IPS-18c (cell line): ENCODE results near the gene LYRM1.

Experiments used
- H3K4me3 ChIP-seq: 2 replicates; pipeline ENCODE4 v1.7.0; 2013; ENCODE audit warnings: low read depth, mild to moderate bottlenecking, low read length, moderate library complexity; ENCODE audit not compliant: insufficient read depth
- H3K9me3 ChIP-seq: one replicate; pipeline ENCODE4 v1.6.1; 2013; ENCODE audit warnings: mild to moderate bottlenecking, low read length, moderate library complexity; ENCODE audit not compliant: control insufficient read depth, insufficient read depth

Gene LYRM1

DNA sequence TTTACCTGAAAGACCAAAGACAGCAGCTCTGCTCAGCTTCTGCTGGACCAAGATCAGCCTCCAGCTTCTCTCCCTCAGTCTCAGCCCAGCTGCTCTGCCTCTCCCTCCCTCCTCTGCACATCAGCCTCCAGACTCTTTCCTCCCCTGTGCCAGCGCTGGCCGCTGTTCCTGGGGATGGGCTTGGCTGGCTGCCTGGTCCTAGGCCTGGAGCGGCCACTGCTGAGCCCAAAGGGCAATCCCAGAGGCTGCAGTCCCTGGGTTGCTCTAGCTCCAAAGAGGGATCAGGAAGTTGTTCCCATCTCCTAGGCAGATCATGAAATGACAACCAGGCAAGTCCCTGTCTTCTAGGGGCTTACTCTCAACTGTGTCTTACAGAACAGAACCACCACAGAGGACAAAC is 31.7 kb upstream of the LYRM1 start:
- no peak overlapping the region for H3K4me3 ChIP-seq
- no peaks in the 10 kb centered on the region for H3K9me3 ChIP-seq

DNA sequence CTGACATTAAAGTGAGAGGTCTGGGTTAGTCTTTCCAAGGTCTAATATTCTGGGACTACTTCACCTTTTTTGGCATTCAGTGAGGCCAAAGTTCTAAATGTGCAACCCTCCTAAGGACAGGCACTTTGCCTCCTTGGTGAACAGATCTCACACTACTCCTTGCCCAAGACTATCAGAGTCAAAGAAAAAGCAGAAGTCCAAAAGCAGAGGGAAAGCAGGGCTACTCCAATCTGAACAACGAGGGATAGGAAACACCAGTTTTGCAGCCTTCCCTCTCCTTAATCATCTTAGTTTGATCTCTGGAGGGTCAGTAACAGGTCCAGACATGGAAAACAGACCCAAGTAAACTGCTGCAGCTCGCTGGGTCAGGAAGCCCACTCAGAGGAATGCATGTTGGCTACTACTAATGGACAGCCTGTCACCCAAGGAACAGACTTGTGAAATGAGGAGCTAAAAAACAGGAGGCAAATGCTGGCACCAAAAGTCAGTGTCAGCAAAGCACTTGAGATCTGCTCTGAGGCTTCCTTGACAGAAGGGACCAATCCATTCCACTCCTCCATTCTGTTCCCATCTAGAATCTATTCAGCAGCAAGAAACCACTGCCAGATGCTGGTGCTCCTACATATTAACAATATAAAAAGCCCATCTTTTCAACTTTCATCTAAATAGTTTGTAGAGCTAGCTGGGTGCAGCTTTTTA is 30.3 kb upstream of the LYRM1 start:
- Histone ChIP-seq H3K9me3 (no peaks in the 10 kb centered on the region), H3K4me3 (no peak overlapping the region)

DNA sequence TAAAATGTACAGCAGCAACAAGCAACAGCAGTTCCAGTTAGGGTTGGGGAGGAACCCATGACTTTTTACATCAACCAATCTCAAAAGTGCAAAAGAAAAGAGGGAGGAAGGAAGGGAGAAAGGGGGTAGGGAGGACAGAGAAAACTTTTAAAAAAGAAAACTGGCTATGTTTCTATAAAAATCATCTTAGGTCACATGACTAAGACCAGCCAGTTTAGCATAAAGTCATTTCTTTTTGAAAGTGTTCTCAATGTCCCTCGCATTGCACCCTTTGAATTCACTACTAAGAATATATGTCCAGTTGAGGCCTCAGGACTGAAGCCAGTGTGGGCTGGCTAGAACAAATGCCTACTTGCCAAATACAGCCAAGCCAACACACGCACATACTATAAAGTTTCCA is 29.3 kb upstream of the LYRM1 start:
- no peaks in the 10 kb centered on the region for H3K9me3 ChIP-seq
- H3K4me3 ChIP-seq: no peak overlapping the region

DNA sequence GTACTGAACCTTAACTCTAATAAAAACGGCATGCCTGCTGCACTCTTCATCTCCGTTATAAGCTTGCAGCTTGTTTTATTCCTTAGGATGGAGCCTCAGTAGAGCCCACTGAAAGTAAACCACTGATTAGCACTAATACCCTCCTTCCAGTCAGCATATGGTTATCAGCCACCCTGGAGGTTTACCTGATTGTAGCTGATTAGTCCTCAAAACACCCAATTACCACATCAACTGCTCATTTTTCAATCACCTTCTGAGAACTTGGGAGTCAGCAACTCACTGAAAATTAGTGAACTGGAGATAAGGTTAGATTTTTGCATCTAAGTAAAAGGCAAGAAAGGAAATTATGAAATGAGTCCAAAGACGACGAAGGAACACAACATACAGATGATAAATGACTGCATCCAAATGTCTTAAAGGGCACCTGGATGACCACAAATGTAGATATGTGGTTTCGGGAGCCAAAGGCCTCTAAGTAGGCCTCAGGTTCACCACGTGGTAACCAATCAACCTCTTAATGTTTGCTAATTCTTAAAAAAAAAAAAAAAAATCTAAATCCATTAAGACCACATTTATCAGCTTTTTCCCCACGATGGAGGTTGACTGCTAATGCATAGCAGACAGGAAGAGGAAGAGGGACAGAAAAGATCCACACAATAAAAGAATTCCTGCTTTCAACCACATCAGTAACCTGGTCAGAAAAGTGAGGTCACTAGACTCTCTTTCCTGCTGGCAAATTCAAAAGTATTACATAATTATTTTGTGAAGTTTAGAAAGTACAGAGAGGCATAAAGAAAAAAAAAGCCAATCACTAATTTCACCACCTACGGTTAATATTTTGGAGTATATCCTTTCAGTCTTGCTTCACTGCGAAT is 28.4 kb upstream of the LYRM1 start:
- Histone ChIP-seq H3K9me3 (no peaks in the 10 kb centered on the region), H3K4me3 (no peak overlapping the region)

DNA sequence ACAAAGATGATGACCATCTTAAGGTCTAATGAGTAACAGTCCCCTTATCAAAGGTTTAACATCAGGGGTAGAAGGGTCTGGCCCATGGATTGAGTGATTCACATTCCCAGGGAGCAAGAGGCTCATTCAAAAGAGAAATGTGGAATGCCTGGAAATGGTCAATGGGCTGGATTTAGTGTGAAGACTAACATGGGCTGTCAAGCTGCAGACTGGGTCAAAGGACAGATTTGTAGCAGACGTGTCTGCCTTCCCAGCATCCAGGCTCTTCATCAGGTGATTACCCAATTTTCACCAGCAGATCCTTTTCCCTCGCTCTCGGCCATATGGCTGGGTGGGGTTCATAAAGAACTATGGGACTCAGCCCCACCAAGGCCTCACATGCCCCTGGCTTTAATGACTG is 27.2 kb upstream of the LYRM1 start:
- Histone ChIP-seq H3K4me3 (no peak overlapping the region), H3K9me3 (no peaks in the 10 kb centered on the region)

DNA sequence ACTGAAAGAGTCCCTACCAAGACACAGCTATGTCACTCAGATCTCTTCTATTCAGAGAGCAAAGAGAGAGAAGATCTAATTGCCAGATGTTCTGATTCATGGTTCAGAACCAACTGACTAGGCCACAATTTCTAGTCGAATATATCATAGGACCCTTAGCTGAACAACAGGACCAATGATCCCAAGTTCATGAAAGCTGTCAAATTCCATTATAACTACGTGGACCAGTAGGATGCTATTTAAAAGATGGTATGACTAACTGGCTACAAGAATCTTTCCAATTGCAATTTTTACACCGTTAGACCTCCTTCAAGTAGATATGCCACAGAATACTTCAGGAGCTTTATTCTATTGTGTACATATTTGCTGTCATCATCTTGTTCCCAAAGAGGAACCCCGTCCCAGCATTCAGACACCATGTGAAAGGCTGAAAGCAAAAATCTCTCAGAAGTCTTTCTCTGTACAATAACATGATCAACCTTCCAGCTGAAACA is 26.4 kb upstream of the LYRM1 start:
- Histone ChIP-seq H3K4me3 (no peak overlapping the region), H3K9me3 (no peaks in the 10 kb centered on the region)

DNA sequence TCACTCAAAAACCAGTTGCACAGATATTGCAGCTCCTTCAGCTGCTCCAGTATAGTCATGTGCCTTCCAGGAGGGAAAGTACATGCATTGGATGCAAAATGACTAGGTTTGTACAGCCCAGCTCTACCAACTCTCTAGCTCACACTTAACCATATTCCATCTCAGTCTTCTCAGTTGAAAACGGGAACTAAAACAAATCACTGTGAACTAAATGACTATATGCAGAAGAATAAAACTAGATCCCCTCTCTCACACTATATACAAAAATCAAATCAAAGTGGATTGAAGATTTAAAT is 25.3 kb upstream of the LYRM1 start:
- Histone ChIP-seq H3K4me3 (no peak overlapping the region), H3K9me3 (no peaks in the 10 kb centered on the region)

DNA sequence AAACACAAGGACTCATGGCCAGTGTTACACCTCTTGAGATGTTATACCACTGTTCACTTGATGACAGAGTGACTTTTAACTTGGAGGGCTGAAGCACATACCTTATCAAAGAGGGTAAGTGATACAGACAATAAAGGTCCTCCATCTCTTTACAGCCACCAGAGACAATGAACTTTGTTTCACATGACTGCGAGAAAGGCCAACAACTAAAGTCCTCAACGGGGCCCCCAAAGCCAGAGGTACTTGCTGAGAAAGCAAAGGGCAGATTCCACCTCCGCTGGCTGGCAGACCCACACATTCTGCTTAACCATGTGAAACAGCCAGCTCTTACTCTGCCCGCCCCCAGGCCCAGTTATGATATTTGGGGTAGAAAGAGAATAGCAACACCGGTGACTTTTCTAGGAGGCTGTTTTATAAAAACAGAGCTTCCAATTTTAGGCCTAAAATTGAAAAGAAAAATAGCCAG is 21.9 kb upstream of the LYRM1 start:
- Histone ChIP-seq H3K4me3 (no peak overlapping the region), H3K9me3 (no peaks in the 10 kb centered on the region)

DNA sequence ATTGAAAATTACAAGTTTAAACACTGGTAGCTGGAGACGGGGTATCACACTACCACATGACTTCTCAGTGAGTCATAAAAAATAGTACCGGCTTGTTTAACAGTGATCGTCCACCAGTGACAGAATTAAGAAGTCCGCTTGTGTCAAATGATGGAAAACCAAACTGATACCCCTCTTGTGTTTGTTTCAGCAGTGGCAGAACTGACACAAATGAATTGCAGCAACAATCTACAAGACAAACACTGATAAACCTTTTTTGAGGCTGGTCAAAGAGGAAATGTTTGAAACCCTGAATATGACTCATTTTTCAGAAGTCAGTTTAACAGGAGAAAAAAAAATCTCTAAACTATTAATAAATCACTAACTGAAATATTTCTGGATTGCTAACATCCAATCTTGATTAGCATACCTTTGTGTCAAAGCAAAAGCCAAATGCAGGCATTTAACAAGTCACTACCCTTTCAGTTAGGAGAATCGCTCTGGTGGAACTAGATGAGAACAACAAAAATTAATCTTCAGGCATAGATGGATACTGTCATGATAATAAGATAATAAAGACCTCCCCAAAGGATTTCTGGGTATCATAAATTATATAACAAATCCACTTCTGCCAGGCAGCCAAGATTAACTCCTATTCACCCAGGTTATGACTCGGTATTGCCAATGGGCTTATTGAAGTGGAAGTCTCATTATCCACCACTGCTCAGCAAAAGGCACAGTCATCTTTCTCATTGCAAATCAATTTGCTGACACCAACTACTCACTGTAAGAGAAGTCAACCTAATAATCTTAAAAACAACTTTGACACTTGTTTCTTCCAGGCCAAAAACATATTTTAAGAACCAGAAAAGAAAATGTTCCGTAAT is 21.2 kb upstream of the LYRM1 start:
- no peaks in the 10 kb centered on the region for H3K9me3 ChIP-seq
- H3K4me3 ChIP-seq: no peak overlapping the region

DNA sequence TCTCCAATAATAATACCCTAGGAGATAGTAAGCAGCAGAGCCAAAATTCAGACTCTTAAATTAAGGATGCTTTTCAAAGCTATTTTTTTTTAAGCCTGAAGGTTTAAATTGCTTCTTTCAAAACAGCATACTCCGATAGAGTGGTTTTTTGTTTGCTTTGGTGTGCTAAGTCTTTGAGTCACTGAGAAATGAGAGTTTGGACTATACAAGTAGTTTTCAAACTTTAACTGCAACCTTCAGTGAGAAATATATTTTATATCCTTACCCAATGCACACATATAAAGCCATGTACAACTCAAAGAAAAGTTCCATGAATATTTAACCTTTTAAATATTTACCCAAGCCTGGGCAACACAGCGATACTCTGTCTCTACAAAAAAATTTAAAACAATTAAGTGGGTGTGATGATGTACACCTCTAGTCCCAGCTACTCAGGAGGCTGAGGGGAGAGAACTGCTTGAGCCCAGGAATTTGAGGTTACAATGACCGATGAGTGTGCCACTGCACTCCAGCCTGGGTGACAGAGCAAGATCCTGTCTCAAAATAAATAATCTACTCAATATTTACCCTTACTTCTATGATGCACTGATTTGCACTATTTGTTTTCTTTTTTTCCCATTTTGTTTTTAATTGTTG is 19.6 kb upstream of the LYRM1 start:
- Histone ChIP-seq H3K4me3 (no peak overlapping the region), H3K9me3 (no peaks in the 10 kb centered on the region)

DNA sequence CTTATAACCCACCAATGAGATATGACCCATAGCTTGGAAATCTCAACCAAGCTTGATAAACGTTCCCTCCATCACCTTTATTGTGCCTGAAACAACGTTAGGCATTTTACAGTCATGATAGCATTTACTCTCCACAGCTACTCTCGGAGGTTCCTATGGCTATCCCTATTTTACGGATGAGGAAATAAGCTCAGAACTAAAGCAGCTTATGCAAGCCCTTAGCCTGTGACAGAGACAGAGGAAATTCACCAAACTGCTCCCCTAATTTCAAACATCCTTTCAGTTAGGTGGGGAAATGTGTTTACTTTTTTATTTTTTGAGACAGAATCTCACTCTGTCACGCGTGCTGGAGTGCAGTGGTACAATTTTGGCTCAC is 19.1 kb upstream of the LYRM1 start:
- no peaks in the 10 kb centered on the region for H3K9me3 ChIP-seq

DNA sequence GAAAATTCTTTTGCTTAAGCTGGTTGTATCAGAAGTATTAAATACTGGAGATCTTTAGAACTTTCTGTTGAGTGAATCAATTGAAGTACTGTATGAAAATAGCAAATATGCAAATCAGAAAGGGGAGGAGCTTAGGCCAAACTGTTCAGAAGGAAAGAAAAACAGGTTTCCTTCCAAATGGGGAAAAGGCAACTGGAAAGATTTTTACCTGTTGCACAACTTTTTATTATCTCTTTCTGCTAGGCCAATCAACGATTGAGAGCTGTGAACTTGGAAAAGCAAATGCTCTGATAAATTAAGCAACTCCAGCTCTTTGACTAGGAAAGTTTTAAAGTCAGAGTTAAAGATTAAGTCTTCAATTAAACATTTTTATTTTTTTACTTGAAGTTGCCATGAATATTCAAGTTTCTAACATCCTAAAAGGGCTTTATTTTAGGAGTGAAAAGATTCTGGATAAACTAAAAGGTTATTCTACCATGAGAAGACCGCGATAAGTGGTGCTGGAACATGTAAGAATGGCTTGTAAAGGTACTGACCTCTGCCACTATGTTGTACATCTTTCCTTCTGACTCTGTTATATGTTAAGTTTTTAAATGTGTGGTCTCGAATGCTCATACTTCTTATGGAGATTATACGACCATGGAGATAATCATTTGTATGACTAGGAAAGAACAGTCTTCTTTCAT is 16.9 kb upstream of the LYRM1 start:
- H3K4me3 ChIP-seq: no peak overlapping the region
- no peaks in the 10 kb centered on the region for H3K9me3 ChIP-seq

More for the DNA sequence above, 19.1 kb upstream of the LYRM1 start:
- no peak overlapping the region for H3K4me3 ChIP-seq

DNA sequence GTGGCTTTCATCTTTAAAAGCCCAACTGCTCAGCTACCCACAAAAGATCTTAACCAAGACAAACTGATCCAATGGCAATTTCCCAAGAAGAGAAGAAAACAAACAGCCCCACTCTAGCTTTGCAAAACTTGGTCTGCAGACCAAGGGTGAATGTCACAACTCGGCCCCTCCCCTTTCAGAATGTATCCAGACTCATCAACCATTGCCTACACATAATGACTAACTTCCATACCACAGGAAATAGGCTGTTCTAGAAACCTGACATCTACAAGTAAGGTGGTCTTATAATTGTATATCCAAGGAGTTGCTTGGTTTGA is 16.4 kb upstream of the LYRM1 start:
- Histone ChIP-seq H3K9me3 (no peaks in the 10 kb centered on the region), H3K4me3 (no peak overlapping the region)

DNA sequence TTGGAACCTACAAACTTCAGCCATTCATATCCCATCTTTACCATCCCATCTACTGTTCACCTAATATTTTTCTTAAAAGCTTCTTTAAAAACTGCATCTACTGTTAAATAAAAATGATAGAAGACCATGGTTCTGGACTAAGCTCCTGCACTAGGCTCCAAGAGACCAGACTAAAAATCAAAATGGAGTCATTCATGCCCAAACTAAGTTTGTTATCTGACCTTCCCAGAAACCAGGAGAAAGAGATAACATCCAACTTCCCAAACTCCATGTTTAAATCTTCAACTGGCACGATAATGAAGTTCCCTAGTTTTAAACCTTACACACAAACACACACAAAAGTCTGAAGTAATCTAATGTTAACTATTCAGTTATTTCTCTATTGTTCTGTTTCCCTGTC is 14.3 kb upstream of the LYRM1 start:
- Histone ChIP-seq H3K4me3 (no peak overlapping the region), H3K9me3 (no peaks in the 10 kb centered on the region)

DNA sequence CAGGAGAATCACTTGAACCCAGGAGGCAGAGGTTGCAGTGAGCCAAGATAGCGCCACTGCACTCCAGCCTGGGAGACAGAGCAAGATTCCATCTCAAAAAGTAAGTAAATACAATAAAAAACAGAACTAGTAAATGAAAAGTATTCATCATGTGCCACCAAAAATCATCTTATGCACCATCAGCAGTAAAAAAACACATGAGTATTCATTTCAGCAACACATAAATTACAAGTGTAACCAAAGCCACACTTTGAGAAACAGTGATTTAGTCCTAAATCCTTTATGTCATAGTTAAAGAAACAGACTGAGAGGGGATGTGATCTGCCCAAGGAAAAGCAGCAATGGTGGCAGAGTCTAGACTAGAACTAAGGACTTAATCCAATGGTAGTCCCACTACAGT is 13.4 kb upstream of the LYRM1 start:
- H3K4me3 ChIP-seq: no peak overlapping the region

DNA sequence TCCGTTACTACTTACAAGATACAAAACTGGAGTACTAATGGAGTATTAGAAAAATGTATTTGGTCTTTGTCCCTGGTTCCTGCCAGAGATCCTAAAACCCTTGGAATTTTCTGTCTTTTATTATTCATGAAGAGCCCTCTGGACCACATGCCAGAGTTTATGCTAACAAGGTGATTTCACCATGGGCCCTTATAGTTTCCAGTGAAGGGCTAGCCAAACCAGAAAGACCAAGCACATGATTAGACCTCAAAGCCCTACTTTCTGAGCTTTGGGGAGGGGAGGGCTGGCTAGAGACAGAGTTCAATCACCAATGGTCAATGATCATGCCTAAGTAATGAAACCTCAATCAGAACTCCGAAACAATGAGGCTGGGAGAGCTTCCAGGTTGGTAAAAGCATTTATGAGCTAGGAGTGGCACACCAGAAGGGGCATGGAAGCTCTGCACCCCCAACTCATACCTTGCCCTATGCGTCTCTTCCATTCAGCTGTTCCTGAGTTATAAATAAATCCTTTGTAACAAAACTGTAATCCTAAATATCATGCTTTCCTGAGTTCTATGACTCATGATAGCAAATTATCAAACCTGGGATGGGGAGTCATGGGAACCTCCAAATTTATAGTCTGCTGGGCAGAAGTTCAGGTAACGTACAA is 10.8 kb upstream of the LYRM1 start:
- H3K9me3 ChIP-seq: no peaks in the 10 kb centered on the region
- H3K4me3 ChIP-seq: no peak overlapping the region

More for the DNA sequence above, 13.4 kb upstream of the LYRM1 start:
- H3K9me3 ChIP-seq: no peaks in the 10 kb centered on the region
